SK-N-SH treated with all-trans-retinoic acid at 6 μM for 48 hours (cell line): ENCODE data around the gene POLR2C.
"Not testable (repeated sequence)": the region's sequence is repeated elsewhere in the genome, so short reads cannot be mapped to it uniquely, and the experiment has no call there.

Experiments
- ATAC-seq: fragments of 200-7000 bp; cut with Tn5 transposase; 3 replicates; pipeline ENCODE4 v1.9.1; 2020; ENCODE audit warnings: mild to moderate bottlenecking, moderate library complexity
- BACH2 ChIP-seq: fragments of 250-450 bp; sonication (Bioruptor Pico); IDR thresholded peaks from 2 replicates; pipeline ENCODE4 v1.9.0; 2021; ENCODE audit warnings: mild to moderate bottlenecking, borderline replicate concordance
- CREB5 ChIP-seq: fragments of 250-450 bp; sonication (Bioruptor Pico); IDR thresholded peaks from 2 replicates; pipeline ENCODE4 v1.5.1; 2020; ENCODE audit warnings: low read depth, mild to moderate bottlenecking, moderate library complexity
- CSDC2 ChIP-seq: fragments of 250-450 bp; sonication (Bioruptor Pico); IDR thresholded peaks from 2 replicates; pipeline ENCODE4 v1.5.0; 2020; ENCODE audit warnings: mild to moderate bottlenecking, moderate library complexity
- CSRNP3 ChIP-seq: fragments of 250-450 bp; sonication (Bioruptor Pico); IDR thresholded peaks from 2 replicates; pipeline ENCODE4 v1.5.1; 2021; ENCODE audit warnings: mild to moderate bottlenecking, moderate library complexity
- ESRRG ChIP-seq: fragments of 250-450 bp; sonication (Bioruptor Pico); IDR thresholded peaks from 2 replicates; pipeline ENCODE4 v1.6.1; 2021; ENCODE audit warnings: mild to moderate bottlenecking
- GLIS3 ChIP-seq: fragments of 250-450 bp; sonication (Bioruptor Pico); IDR thresholded peaks from 2 replicates; pipeline ENCODE4 v1.5.0; 2020; ENCODE audit warnings: mild to moderate bottlenecking, moderate library complexity
- ISL1 ChIP-seq: fragments of 250-450 bp; sonication (Bioruptor Pico); IDR thresholded peaks from 2 replicates; pipeline ENCODE4 v2.1.2; 2022; ENCODE audit warnings: mild to moderate bottlenecking, moderate library complexity
- OSR1 ChIP-seq: fragments of 250-450 bp; sonication (Bioruptor Pico); IDR thresholded peaks from 2 replicates; pipeline ENCODE4 v1.8.0; 2022; ENCODE audit warnings: moderate library complexity, mild to moderate bottlenecking, inconsistent platforms
- POU6F1 ChIP-seq: fragments of 250-450 bp; sonication (Bioruptor Pico); IDR thresholded peaks from 2 replicates; pipeline ENCODE4 v1.8.0; 2021; ENCODE audit warnings: low read depth, mild to moderate bottlenecking, moderate library complexity, borderline replicate concordance
- PPARA ChIP-seq: fragments of 250-450 bp; sonication (Bioruptor Pico); IDR thresholded peaks from 2 replicates; pipeline ENCODE4 v1.5.0; 2020; ENCODE audit warnings: mild to moderate bottlenecking, borderline replicate concordance
- RARB ChIP-seq: fragments of 250-450 bp; sonication (Bioruptor Pico); IDR thresholded peaks from 2 replicates; pipeline ENCODE4 v1.8.0; 2021; ENCODE audit warnings: mild to moderate bottlenecking, moderate library complexity
- SNAI2 ChIP-seq: fragments of 250-450 bp; sonication (Bioruptor Pico); IDR thresholded peaks from 2 replicates; pipeline ENCODE4 v1.5.0; 2020; ENCODE audit warnings: mild to moderate bottlenecking, moderate library complexity
- TCF4 ChIP-seq: fragments of 250-450 bp; sonication (Bioruptor Pico); IDR thresholded peaks from 2 replicates; pipeline ENCODE4 v1.8.0; 2021; ENCODE audit warnings: mild to moderate bottlenecking, moderate library complexity, borderline replicate concordance
- TOX ChIP-seq: fragments of 250-450 bp; sonication (Bioruptor Pico); IDR thresholded peaks from 2 replicates; pipeline ENCODE4 v1.8.0; 2021; ENCODE audit warnings: mild to moderate bottlenecking, moderate library complexity, borderline replicate concordance
- TSHZ2 ChIP-seq: fragments of 250-450 bp; sonication (Bioruptor Pico); IDR thresholded peaks from 2 replicates; pipeline ENCODE4 v1.5.0; 2020; ENCODE audit warnings: mild to moderate bottlenecking, moderate library complexity
- ZC3H10 ChIP-seq: fragments of 250-450 bp; sonication (Bioruptor Pico); IDR thresholded peaks from 2 replicates; pipeline ENCODE4 v1.5.1; 2021; ENCODE audit warnings: mild to moderate bottlenecking, moderate library complexity
- ZFP3 ChIP-seq: fragments of 250-450 bp; sonication (Bioruptor Pico); IDR thresholded peaks from 2 replicates; pipeline ENCODE4 v1.5.0; 2020; ENCODE audit warnings: mild to moderate bottlenecking, moderate library complexity
- ZFP30 ChIP-seq: fragments of 450-650 bp; formaldehyde crosslinking; IDR thresholded peaks from 2 replicates; pipeline ENCODE4 v1.5.0; 2022; ENCODE audit warnings: mild to moderate bottlenecking, moderate library complexity
- ZNF565 ChIP-seq: fragments of 450-650 bp; formaldehyde crosslinking; conservative IDR thresholded peaks from 2 replicates; pipeline ENCODE4 v1.5.0; 2020; ENCODE audit warnings: low read depth, mild to moderate bottlenecking, moderate library complexity
- ZNF70 ChIP-seq: fragments of 450-650 bp; formaldehyde crosslinking; IDR thresholded peaks from 2 replicates; pipeline ENCODE4 v1.5.0; 2020; ENCODE audit warnings: mild to moderate bottlenecking, moderate library complexity
- ZNF8 ChIP-seq: fragments of 450-650 bp; formaldehyde crosslinking; IDR thresholded peaks from 2 replicates; pipeline ENCODE4 v1.5.0; 2020; ENCODE audit warnings: mild to moderate bottlenecking, moderate library complexity

Gene POLR2C

GRCh38 chr16:57435838-57436237, 26.6 kb upstream of the POLR2C start:
- TF ChIP-seq ZC3H10 (CRISPR knock-in tag), result no peak
- TF ChIP-seq OSR1, result no peak
- TF ChIP-seq ZFP3, result no peak
- TF ChIP-seq CREB5, result no peak
- TF ChIP-seq ZNF70, result no peak
- no peak for TF ChIP-seq PPARA (CRISPR knock-in tag)
- no peak for TF ChIP-seq TCF4 (CRISPR knock-in tag)
- TF ChIP-seq ZNF8 (CRISPR knock-in tag), result no peak
- TF ChIP-seq TSHZ2 (CRISPR knock-in tag), result no peak
- TF ChIP-seq BACH2 (CRISPR knock-in tag), result no peak
- TF ChIP-seq CSRNP3, result no peak
- TF ChIP-seq POU6F1 (CRISPR knock-in tag), result no peak
- no peak for TF ChIP-seq SNAI2 (CRISPR knock-in tag)
- no peak for TF ChIP-seq GLIS3 (CRISPR knock-in tag)
- no peak for TF ChIP-seq RARB (CRISPR knock-in tag)
- no peak for TF ChIP-seq ZNF565
- TF ChIP-seq ZFP30 (CRISPR knock-in tag), result no peak
- no peak for ATAC-seq

GRCh38 chr16:57439947-57440346, 22.5 kb upstream of the POLR2C start:
- not testable (repeated sequence) for ATAC-seq

- not testable (repeated sequence) for ATAC-seq
These were observed 21.9 kb upstream of the POLR2C start for GRCh38 chr16:57440551-57440950.

GRCh38 chr16:57444711-57445110, 17.8 kb upstream of the POLR2C start:
- ATAC-seq, result no peak
- no peak for TF ChIP-seq TCF4 (CRISPR knock-in tag)
- TF ChIP-seq, all 23 proteins: peak for 0

- no peak for ATAC-seq
- no peak for TF ChIP-seq POU6F1 (CRISPR knock-in tag)
- no peak for TF ChIP-seq TSHZ2 (CRISPR knock-in tag)
- TF ChIP-seq ZFP30 (CRISPR knock-in tag), result no peak
- no peak for TF ChIP-seq TCF4 (CRISPR knock-in tag)
- no peak for TF ChIP-seq ESRRG (CRISPR knock-in tag)
- TF ChIP-seq ZNF70, result no peak
- TF ChIP-seq CREB5, result no peak
- TF ChIP-seq CSDC2 (CRISPR knock-in tag), result no peak
- TF ChIP-seq ISL1 (CRISPR knock-in tag), result no peak
- TF ChIP-seq ZNF8 (CRISPR knock-in tag), result no peak
- no peak for TF ChIP-seq TOX (CRISPR knock-in tag)
- TF ChIP-seq SNAI2 (CRISPR knock-in tag), result no peak
- TF ChIP-seq ZNF565, result no peak
- no peak for TF ChIP-seq ZFP3
- no peak for TF ChIP-seq GLIS3 (CRISPR knock-in tag)
- TF ChIP-seq OSR1, result no peak
- TF ChIP-seq RARB (CRISPR knock-in tag), result no peak
- TF ChIP-seq ZC3H10 (CRISPR knock-in tag), result no peak
- no peak for TF ChIP-seq PPARA (CRISPR knock-in tag)
These were observed 17.0 kb upstream of the POLR2C start for GRCh38 chr16:57445510-57445909.
